ENCODE measurements around the gene LBR.

- TF ChIP-seq ZNF274 (IDR thresholded peaks at IDR 0.05; ENCODE audit: low read depth, low read length) = no peak
- no peak for TF ChIP-seq YY1 (IDR thresholded peaks at IDR 0.05; ENCODE audit: insufficient read depth, insufficient read length)
Measured at GRCh38 chr1:225410036-225410435, 17.8 kb downstream of the LBR start.

Data from NT2/D1 (cell line).